HG03066 (cell line): Measurements from ENCODE around the gene DDX4.
"Not testable (repeated sequence)": the region's sequence is repeated elsewhere in the genome, so short reads cannot be mapped to it uniquely, and the experiment has no call there.

Experiments
- ATAC-seq: cut with Tn5 transposase; IDR thresholded peaks from one replicate; pipeline ENCODE4 v1.9.1; 2021; ENCODE audit warnings: low read depth; ENCODE audit not compliant: unreplicated experiment

DDX4 gene

GRCh38 chr5:55720188-55720703 is 17.6 kb upstream of the DDX4 start:
- ATAC-seq, result no peak

- ATAC-seq, result no peak
These were observed 13.6 kb upstream of the DDX4 start for GRCh38 chr5:55724281-55724680.

GRCh38 chr5:55731848-55732247 is 6.0 kb upstream of the DDX4 start:
- no peak for ATAC-seq

- no peak for ATAC-seq
These were observed 5.3 kb upstream of the DDX4 start for GRCh38 chr5:55732585-55732984.

GRCh38 chr5:55734658-55735057 is 3.2 kb upstream of the DDX4 start:
- no peak for ATAC-seq

- ATAC-seq, result no peak
These were observed 4.9 kb downstream of the DDX4 start for GRCh38 chr5:55742778-55743177.

- no peak for ATAC-seq
These were observed 10.0 kb downstream of the DDX4 start for GRCh38 chr5:55747778-55748318.

GRCh38 chr5:55749387-55749786 is 11.5 kb downstream of the DDX4 start:
- ATAC-seq, result no peak

GRCh38 chr5:55750063-55750462 is 12.2 kb downstream of the DDX4 start:
- no peak for ATAC-seq

GRCh38 chr5:55750499-55750898 is 12.6 kb downstream of the DDX4 start:
- no peak for ATAC-seq

GRCh38 chr5:55758231-55758630 is 20.4 kb downstream of the DDX4 start:
- no peak for ATAC-seq

- no peak for ATAC-seq
These were observed 20.9 kb downstream of the DDX4 start for GRCh38 chr5:55758714-55759113.

- ATAC-seq, result not testable (repeated sequence)
These were observed 23.9 kb downstream of the DDX4 start for GRCh38 chr5:55761721-55762120.

- no peak for ATAC-seq
These were observed 26.0 kb downstream of the DDX4 start for GRCh38 chr5:55763746-55764420.

GRCh38 chr5:55768279-55768678 is 30.4 kb downstream of the DDX4 start:
- no peak for ATAC-seq

GRCh38 chr5:55771175-55771655 is 33.4 kb downstream of the DDX4 start:
- ATAC-seq, result no peak

- no peak for ATAC-seq
These were observed 35.2 kb downstream of the DDX4 start for GRCh38 chr5:55773057-55773456.

- no peak for ATAC-seq
These were observed 39.5 kb downstream of the DDX4 start for GRCh38 chr5:55777332-55777731.

GRCh38 chr5:55800924-55801323 is 63.1 kb downstream of the DDX4 start:
- ATAC-seq, result no peak

- ATAC-seq, result not testable (repeated sequence)
These were observed 71.0 kb downstream of the DDX4 start for GRCh38 chr5:55808814-55809213.

GRCh38 chr5:55815939-55816338 is 78.1 kb downstream of the DDX4 start:
- not testable (repeated sequence) for ATAC-seq

- no peak for ATAC-seq
These were observed 78.5 kb downstream of the DDX4 start for GRCh38 chr5:55816342-55816741.
